Measurements from ENCODE around the gene GPR149. TPM values are rescaled to one million over a fixed set of nuclear protein-coding genes. Genes with fewer than 3 reads are reported as not detected.

Gene GPR149, protein sequence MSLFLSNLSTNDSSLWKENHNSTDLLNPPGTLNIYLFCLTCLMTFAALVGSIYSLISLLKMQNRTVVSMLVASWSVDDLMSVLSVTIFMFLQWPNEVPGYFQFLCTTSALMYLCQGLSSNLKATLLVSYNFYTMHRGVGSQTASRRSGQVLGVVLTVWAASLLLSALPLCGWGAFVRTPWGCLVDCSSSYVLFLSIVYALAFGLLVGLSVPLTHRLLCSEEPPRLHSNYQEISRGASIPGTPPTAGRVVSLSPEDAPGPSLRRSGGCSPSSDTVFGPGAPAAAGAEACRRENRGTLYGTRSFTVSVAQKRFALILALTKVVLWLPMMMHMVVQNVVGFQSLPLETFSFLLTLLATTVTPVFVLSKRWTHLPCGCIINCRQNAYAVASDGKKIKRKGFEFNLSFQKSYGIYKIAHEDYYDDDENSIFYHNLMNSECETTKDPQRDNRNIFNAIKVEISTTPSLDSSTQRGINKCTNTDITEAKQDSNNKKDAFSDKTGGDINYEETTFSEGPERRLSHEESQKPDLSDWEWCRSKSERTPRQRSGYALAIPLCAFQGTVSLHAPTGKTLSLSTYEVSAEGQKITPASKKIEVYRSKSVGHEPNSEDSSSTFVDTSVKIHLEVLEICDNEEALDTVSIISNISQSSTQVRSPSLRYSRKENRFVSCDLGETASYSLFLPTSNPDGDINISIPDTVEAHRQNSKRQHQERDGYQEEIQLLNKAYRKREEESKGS
- not detected in 2 replicates for total RNA-seq

GRCh38 chr3:154430014-154430413 lies at the start of gene GPR149:
GPR149 (minus strand) TSS chr3:154430190; CDS start chr3:154429615, 575 bp downstream.

DNA sequence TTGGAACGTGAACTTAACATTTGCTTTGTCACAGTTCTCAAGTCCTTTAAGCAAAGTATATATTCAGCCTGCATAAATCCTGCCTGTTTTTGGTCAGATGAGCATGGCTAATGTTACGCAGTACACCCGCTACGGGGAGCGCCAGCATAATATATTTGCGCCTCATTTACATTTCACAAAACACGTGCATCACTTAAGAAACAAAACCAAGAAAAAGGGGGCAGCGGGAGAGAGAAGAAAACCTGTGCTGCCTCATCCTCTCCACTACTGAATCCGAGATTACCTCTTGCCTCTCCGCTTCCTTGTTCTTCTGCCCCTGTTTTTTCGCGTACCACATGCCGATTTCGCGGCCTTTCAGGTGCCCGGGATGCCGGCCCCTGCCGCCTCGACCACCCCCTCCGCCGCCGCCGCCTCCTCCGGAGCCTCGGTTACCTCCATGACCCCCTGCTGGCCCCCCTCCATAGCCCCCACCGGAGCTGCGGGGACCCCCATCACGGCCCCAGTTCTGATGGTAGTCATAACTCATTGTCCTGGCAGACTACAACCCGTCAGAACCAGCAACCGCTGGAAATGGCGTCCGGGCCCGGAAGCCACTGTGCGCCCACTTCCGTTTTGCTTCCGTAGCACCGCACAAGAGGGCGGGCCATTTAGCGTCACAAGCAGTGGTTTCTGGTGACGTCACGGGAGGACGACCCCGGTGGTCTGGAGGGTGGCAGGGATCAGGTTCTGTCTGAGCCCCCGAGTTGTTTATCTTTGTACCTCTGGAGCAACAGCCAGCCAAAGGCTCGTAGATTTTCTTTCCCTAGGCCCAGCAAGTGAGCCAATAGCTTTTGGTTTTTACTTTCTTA lies 105.9 kb downstream of the GPR149 start, which contains the start of gene DHX36:
Gene DHX36, minus strand, starts transcription at position 597 of the 848 bp plus-strand sequence. Its CDS starts 71 bp downstream, at position 526.

Small RNA genes lying within 50 kb of the gene (small RNA-seq; reads per million reads assigned to genes)
- 0.14 reads per million for gene RF01210

Other genes with a start within 250 kb of the GPR149 start
- 29.4 and 36.1 TPM in 2 replicates for gene DHX36, start 105.7 kb downstream of the GPR149 start, total RNA-seq